BJ (cell line): ENCODE measurements around the gene USP14. TPM values are rescaled to one million over a fixed set of nuclear protein-coding genes. Genes with fewer than 3 reads are reported as not detected.

Source experiments
- CTCF ChIA-PET: fragments of 350-600 bp; formaldehyde crosslinking; extraction: SDS; loops from one replicate; lab custom pipeline; 2021; ENCODE audit warnings: antibody characterized with exemption, inconsistent platforms; lab: Yijun Ruan, JAX
- POLR2A ChIA-PET: fragments of 300-600 bp; sonication (Branson Sonifier 250); formaldehyde crosslinking; extraction: SDS; loops from one replicate; lab custom pipeline; 2021; ENCODE audit warnings: antibody characterized with exemption; lab: Charles Lee
- DNase-seq: peaks from one replicate; pipeline ENCODE4 v3.0.0-alpha.2; 2011; ENCODE audit warnings: low read depth
- H3K27me3 ChIP-seq: 2 replicates; pipeline ENCODE4 v1.6.0; 2011; ENCODE audit warnings: low read length; ENCODE audit not compliant: control insufficient read depth, insufficient read depth
- H3K36me3 ChIP-seq: 2 replicates; pipeline ENCODE4 v1.5.1; 2011; ENCODE audit warnings: low read length; ENCODE audit not compliant: control insufficient read depth, insufficient read depth
- H3K4me3 ChIP-seq: 2 replicates; pipeline ENCODE4 v1.5.1; 2011; ENCODE audit warnings: low read depth, mild to moderate bottlenecking, control low read depth, low read length
- CTCF ChIP-seq: IDR thresholded peaks from 2 replicates; pipeline ENCODE4 v1.5.1; 2011; ENCODE audit warnings: low read depth, mild to moderate bottlenecking, control low read depth, inconsistent platforms, low read length, moderate library complexity; ENCODE audit not compliant: insufficient read depth
- polyA plus RNA-seq: library from polyadenylated mRNA; depleted of rRNA; stranded (reverse); fragments of >200 nt; gene quantifications from 2 replicates; pipeline ENCODE4 v1.2.3, GENCODE V29; 2011; rRNA removed
- small RNA-seq: library from RNA; depleted of rRNA; stranded (forward); fragments of <200 nt; gene quantifications from one replicate; pipeline ENCODE3, GENCODE V24; 2012; ENCODE audit warnings: low replicate concordance, low read depth; ENCODE audit not compliant: insufficient read length

Gene USP14
- polyA plus RNA-seq, 1 experiment: 11.2 TPM

DNA sequence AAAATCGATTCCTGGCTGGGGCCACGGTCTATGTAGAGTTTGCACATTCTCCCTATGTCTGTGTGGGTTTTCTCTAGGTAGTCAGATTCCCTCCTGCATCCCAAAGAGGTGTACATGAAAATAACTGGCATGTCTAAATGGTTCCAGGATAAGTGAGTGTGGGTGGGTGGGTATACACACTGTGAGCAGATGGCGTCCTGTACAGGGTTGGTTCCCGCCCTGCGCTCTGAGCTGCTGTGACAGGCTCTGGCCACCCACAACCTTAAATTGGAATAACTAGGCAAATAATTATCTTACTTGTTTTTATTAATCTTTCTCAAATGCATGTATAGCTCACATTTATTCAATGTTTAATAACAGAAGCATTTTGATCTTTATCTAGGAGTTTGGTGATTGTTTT, 93.2 kb downstream of the USP14 start:
- Histone ChIP-seq H3K27me3 (no peaks in the 10 kb centered on the region), H3K4me3 (no peak overlapping the region), H3K36me3 (peaks cover 7% of the 10 kb centered on the region; the same call in 1 of the 2 replicates)
- CTCF ChIA-PET: no interaction called here
- no peak for TF ChIP-seq CTCF
- DNase-seq: no peak
- POLR2A ChIA-PET: no interaction called here

DNA sequence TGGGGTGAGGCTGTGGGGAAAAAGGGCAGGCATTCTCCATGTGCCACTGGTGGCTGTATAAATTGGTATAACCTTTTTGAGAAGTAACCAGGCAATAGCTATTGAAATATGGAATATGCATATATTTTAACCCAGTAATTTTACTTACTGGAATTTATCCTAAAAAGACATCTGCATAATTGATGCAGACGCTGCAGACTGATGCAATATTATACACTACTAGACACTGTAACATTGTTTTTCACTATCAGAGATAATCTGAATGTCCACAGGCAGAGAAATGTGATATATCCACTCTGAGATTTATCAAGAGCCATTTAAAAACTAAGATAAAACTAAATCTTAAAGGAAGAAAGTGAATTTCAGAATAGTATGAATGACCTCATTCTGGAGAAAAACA, 94.8 kb downstream of the USP14 start:
- CTCF ChIA-PET: interaction anchor here (0.9 to 2.1 kb wide), 2 partner anchors 9 to 12 kb away, joined by 3 to 6 read pairs; no protein-coding TSS in a partner anchor
- no peak for DNase-seq
- Histone ChIP-seq H3K4me3 (no peak overlapping the region), H3K36me3 (peaks cover 7% of the 10 kb centered on the region; the same call in 1 of the 2 replicates), H3K27me3 (no peaks in the 10 kb centered on the region)
- POLR2A ChIA-PET: no interaction called here
- TF ChIP-seq CTCF: no peak

DNA sequence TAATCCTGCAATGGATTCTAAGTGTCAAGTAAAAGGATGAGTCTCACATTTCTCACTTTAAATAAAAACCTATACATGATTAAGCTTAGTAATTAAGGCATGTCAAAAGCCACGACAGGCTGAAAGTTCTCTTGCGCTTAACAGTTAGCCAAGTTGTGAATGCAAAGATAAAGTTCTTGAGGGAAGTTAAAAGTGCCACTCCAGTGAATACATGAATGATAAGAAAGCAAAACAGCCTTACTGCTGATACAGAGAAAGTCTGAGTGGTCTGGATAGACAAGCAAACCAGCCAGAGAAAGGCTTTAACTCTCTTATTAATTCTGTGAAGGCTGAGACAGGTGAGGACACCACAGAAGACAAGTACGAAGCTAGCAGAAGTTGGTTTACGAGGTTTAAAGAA, 96.8 kb downstream of the USP14 start:
- no peak for DNase-seq
- H3K27me3 ChIP-seq: no peaks in the 10 kb centered on the region
- no peak for TF ChIP-seq CTCF
- H3K4me3 ChIP-seq: no peak overlapping the region
- CTCF ChIA-PET: no interaction called here
- POLR2A ChIA-PET: no interaction called here
- peaks cover 8% of the 10 kb centered on the region for H3K36me3 ChIP-seq

DNA sequence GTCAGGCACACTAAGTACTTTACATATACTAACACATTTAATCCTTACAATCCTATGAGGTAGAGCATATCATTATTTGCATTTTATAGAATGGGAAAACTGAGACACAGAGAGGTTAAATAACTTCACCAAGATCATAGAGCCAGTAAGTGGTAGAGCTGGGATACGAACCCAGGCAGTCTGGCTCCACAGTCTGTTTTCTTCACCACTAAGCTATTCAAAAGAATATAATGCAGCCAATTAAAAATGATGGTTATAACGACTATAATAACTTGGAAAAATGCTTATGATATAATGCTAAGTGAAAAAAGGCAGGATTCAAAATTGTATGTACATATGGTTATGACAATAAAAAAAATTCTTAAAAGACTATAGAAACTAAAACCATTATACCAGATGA, 102.2 kb downstream of the USP14 start:
- no peak for DNase-seq
- no peaks in the 10 kb centered on the region for H3K27me3 ChIP-seq
- ChIA-PET POLR2A (no interaction called here), CTCF (no interaction called here)
- no peak for TF ChIP-seq CTCF
- H3K36me3 ChIP-seq: peaks cover 8% of the 10 kb centered on the region
- no peak overlapping the region for H3K4me3 ChIP-seq

DNA sequence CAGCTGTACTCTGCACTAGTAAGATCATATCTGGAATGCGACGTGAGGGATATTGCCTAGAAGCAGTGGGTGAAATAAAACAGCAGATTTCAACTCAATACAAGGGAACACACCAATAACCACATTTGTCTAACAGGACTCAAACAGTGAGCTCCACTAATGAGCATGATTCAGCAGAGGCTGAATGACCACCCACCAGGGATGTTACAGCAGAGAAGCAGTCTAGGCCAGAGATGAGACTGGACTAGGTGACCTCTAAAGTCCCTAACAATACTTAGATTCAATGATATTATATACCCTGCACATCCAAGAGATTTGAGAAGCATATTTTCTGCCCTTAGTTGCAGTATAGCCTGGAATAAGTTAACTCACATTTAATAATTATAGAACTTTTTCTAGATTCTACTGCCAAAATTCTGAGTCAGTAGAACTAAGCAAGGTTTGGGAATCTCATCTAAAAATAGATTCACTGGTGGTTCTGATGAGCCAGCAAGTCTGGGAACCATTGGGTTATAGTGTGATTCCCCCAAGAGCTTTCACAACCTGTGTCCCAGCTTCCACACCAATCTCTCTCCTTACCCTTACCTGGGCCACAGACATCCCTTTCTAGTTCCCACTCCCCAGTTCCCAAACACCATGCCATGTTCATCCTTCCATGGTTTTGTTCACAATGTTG, 103.2 kb downstream of the USP14 start:
- Histone ChIP-seq H3K27me3 (no peaks in the 10 kb centered on the region), H3K36me3 (peaks cover 8% of the 10 kb centered on the region), H3K4me3 (no peak overlapping the region)
- ChIA-PET CTCF (interaction anchor here (1.2 kb wide), 1 partner anchor 362 kb away, joined by 5 read pairs; no protein-coding TSS in a partner anchor), POLR2A (no interaction called here)
- no peak for DNase-seq
- TF ChIP-seq CTCF: no peak

Small RNA genes within 50 kb of the gene (small RNA-seq; reads per million reads assigned to genes)
- not detected for gene MIR8078

Other genes starting within 250 kb of the USP14 start
- gene TUBB8B, start 108.9 kb upstream of the USP14 start, polyA plus RNA-seq: 0.10 TPM in 1 of 2 replicates, not detected in the other
- gene THOC1, start 109.5 kb downstream of the USP14 start, polyA plus RNA-seq: 8.7 and 23.7 TPM in 2 replicates